Measurements from ENCODE around the gene TRIM7. TPM values are rescaled to one million over a fixed set of nuclear protein-coding genes. Genes with fewer than 3 reads are reported as not detected.

Gene TRIM7
- total and polyA plus RNA-seq, 9 of the 15 experiments (the other 6 are each of a cell fraction or from before 2014, with no cell fraction given): 2.6 to 14.9 (median 8.9) TPM

DNA sequence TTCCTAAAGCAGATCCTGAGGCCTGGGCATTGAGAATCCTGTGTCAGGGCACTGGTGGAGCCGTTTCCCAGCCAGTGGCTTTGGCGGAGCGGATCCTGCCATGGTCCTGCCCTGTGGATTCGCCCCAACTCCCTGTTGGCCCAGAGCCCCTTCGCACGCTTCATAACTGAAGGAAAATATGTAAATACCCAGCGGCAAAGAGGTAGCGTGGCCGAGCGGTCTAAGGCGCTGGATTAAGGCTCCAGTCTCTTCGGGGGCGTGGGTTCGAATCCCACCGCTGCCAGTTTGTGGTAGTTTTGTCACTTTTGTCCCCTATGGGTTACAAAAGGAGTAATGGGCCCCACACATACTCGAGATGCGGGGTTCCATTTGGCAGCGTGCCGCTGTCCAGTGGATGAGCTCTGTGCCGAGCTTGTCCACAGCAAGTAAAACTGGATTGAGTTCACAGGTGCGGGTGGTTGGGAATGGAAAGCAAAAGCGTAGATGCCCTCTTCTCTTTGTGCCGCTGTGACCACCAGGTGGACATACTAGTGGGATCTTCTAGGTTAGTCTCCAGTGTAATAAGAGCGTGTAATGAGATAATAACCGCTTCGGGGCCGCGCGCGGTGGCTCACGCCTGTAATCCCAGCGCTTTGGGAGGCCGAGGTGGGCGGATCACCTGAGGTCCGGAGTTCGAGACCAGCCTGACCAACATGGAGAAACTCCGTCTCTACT is 17.3 kb downstream of the TRIM7 start (continued):
- TF ChIP-seq ZBTB1 (CRISPR knock-in tag; IDR thresholded peaks at IDR 0.05; ENCODE audit: borderline replicate concordance, low read depth) (0 out of 2 replicates have a peak, but pooled peaks have one; percentile 29), BRD4 (IDR thresholded peaks at IDR 0.05) (peak; percentile 95), SUPT5H (IDR thresholded peaks at IDR 0.05) (no peak), ZNF408 (CRISPR knock-in tag; IDR thresholded peaks at IDR 0.05; ENCODE audit: low read depth) (no peak), SREBF2 (CRISPR knock-in tag; IDR thresholded peaks at IDR 0.05) (no peak), ELF1 (tag; IDR thresholded peaks at IDR 0.05) (no peak), CSDE1 (IDR thresholded peaks at IDR 0.05) (no peak), BMI1 (IDR thresholded peaks at IDR 0.05; ENCODE audit: low read length) (no peak), PTBP1 (IDR thresholded peaks at IDR 0.05; ENCODE audit: low read depth, low read length) (no peak), TFAM (CRISPR knock-in tag; conservative IDR thresholded peaks at IDR 0.05) (no peak), HEY1 (CRISPR knock-in tag; IDR thresholded peaks at IDR 0.05; ENCODE audit: borderline replicate concordance) (no peak), EWSR1 (IDR thresholded peaks at IDR 0.05; ENCODE audit: borderline replicate concordance, low read depth, partially characterized antibody) (no peak), ZNF766 (CRISPR knock-in tag; conservative IDR thresholded peaks at IDR 0.05) (no peak), NR1H2 (CRISPR knock-in tag; IDR thresholded peaks at IDR 0.05) (0 out of 2 replicates have a peak, but pooled peaks have one; percentile 13), ZNF778 (CRISPR knock-in tag; IDR thresholded peaks at IDR 0.05) (no peak), SRSF1 (IDR thresholded peaks at IDR 0.05; ENCODE audit: low read depth, low read length) (no peak), NR2C2 (CRISPR knock-in tag; IDR thresholded peaks at IDR 0.05) (no peak; the same call in 1 of the 2 replicates), NR2C2 (tag; IDR thresholded peaks at IDR 0.05) (no peak; the same call in 1 of the 2 replicates), NFRKB (IDR thresholded peaks at IDR 0.05; ENCODE audit: low read depth) (no peak), ZNF75A (CRISPR knock-in tag; IDR thresholded peaks at IDR 0.05) (no peak)
- TF ChIP-seq, protein P1, sequence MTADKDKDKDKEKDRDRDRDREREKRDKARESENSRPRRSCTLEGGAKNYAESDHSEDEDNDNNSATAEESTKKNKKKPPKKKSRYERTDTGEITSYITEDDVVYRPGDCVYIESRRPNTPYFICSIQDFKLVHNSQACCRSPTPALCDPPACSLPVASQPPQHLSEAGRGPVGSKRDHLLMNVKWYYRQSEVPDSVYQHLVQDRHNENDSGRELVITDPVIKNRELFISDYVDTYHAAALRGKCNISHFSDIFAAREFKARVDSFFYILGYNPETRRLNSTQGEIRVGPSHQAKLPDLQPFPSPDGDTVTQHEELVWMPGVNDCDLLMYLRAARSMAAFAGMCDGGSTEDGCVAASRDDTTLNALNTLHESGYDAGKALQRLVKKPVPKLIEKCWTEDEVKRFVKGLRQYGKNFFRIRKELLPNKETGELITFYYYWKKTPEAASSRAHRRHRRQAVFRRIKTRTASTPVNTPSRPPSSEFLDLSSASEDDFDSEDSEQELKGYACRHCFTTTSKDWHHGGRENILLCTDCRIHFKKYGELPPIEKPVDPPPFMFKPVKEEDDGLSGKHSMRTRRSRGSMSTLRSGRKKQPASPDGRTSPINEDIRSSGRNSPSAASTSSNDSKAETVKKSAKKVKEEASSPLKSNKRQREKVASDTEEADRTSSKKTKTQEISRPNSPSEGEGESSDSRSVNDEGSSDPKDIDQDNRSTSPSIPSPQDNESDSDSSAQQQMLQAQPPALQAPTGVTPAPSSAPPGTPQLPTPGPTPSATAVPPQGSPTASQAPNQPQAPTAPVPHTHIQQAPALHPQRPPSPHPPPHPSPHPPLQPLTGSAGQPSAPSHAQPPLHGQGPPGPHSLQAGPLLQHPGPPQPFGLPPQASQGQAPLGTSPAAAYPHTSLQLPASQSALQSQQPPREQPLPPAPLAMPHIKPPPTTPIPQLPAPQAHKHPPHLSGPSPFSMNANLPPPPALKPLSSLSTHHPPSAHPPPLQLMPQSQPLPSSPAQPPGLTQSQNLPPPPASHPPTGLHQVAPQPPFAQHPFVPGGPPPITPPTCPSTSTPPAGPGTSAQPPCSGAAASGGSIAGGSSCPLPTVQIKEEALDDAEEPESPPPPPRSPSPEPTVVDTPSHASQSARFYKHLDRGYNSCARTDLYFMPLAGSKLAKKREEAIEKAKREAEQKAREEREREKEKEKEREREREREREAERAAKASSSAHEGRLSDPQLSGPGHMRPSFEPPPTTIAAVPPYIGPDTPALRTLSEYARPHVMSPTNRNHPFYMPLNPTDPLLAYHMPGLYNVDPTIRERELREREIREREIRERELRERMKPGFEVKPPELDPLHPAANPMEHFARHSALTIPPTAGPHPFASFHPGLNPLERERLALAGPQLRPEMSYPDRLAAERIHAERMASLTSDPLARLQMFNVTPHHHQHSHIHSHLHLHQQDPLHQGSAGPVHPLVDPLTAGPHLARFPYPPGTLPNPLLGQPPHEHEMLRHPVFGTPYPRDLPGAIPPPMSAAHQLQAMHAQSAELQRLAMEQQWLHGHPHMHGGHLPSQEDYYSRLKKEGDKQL (CRISPR knock-in tag; IDR thresholded peaks at IDR 0.05; ENCODE audit: borderline replicate concordance): no peak
- TF ChIP-seq, protein P2, sequence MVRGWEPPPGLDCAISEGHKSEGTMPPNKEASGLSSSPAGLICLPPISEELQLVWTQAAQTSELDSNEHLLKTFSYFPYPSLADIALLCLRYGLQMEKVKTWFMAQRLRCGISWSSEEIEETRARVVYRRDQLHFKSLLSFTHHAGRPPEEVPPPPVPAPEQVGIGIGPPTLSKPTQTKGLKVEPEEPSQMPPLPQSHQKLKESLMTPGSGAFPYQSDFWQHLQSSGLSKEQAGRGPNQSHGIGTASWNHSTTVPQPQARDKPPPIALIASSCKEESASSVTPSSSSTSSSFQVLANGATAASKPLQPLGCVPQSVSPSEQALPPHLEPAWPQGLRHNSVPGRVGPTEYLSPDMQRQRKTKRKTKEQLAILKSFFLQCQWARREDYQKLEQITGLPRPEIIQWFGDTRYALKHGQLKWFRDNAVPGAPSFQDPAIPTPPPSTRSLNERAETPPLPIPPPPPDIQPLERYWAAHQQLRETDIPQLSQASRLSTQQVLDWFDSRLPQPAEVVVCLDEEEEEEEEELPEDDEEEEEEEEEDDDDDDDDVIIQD (CRISPR knock-in tag; IDR thresholded peaks at IDR 0.05): no peak
